Lung (tissue), 12 donors: ENCODE measurements around the gene ATXN2. TPM values are rescaled to one million over a fixed set of nuclear protein-coding genes. Genes with fewer than 3 reads are reported as not detected.

Experiments used
- ATAC-seq: fragments of 200-7000 bp; cut with Tn5 transposase; one replicate; pipeline ENCODE4 v1.9.1; 2020; ENCODE audit warnings: moderate number of reproducible peaks; ENCODE audit not compliant: insufficient read depth, low FRiP score
- DNase-seq, 3 donors: peaks; one replicate each; pipeline ENCODE4 v3.0.0-alpha.2; 2013 to 2017
- H3K27ac ChIP-seq, 2 donors: one replicate each; pipeline ENCODE4 v1.5.1; 2013; ENCODE audit warnings: mild to moderate bottlenecking in 2 of 2, moderate library complexity in 2 of 2, control low read depth in 1 of 2, inconsistent platforms in 1 of 2, low read depth in 1 of 2, low read length in 1 of 2
- H3K27me3 ChIP-seq, 3 donors: one replicate each; pipeline ENCODE4 v1.5.1; 2013; ENCODE audit warnings: low read length in 2 of 3; ENCODE audit not compliant: control insufficient read depth in 3 of 3, insufficient read depth in 3 of 3
- H3K36me3 ChIP-seq, 4 donors: one replicate each; pipeline ENCODE4 v1.5.1; 2013; ENCODE audit warnings: low read length in 4 of 4, mild to moderate bottlenecking in 1 of 4, moderate library complexity in 1 of 4; ENCODE audit not compliant: control insufficient read depth in 4 of 4, insufficient read depth in 4 of 4
- H3K4me1 ChIP-seq, 5 donors: one replicate each; pipeline ENCODE4 v1.5.1; 2013; ENCODE audit warnings: low read length in 5 of 5, mild to moderate bottlenecking in 2 of 5, moderate library complexity in 1 of 5; ENCODE audit not compliant: control insufficient read depth in 5 of 5, insufficient read depth in 5 of 5
- H3K4me3 ChIP-seq: one replicate; pipeline ENCODE4 v1.5.1; 2013; ENCODE audit warnings: mild to moderate bottlenecking, control low read depth, moderate library complexity
- H3K9ac ChIP-seq, 2 donors: one replicate each; pipeline ENCODE4 v1.5.1; 2013; ENCODE audit warnings: low read length in 2 of 2, control low read depth in 1 of 2; ENCODE audit not compliant: insufficient read depth in 1 of 2
- H3K9me3 ChIP-seq, 4 donors: one replicate each; pipeline ENCODE4 v1.5.1; 2013; ENCODE audit warnings: low read length in 3 of 4, mild to moderate bottlenecking in 1 of 4, moderate library complexity in 1 of 4; ENCODE audit not compliant: control insufficient read depth in 4 of 4, insufficient read depth in 3 of 4
- CTCF ChIP-seq: IDR thresholded peaks from 2 replicates; pipeline ENCODE4 v1.5.1; 2012; ENCODE audit warnings: mild to moderate bottlenecking; ENCODE audit errors: control extremely low read depth, extremely low read depth
- WGBS, 2 donors: extraction: QIAGEN DNeasy Blood & Tissue Kit; methylation state at CpG; one replicate each; pipeline ENCODE4 v1.1.7; 2013; 5-methylcytosine and 5-hydroxymethylcytosine counted together
- polyA plus RNA-seq, 2 donors: library from polyadenylated mRNA; stranded (reverse); fragments of 200-250 nt; gene quantifications; one replicate each; pipeline ENCODE4 v1.2.1, GENCODE V29; 2013
- total RNA-seq, 2 donors: library from RNA; depleted of rRNA in 1 of 2; stranded (reverse); fragments of >200 nt in 1 of 2; gene quantifications; one replicate each; pipeline ENCODE4 v1.2.1, GENCODE V29; 2014 to 2021
- donor health status: control.
- donor health status: control.
- donor health status: Bipolar disorder and iron deficiency.
- donor health status: healthy.
- donor health status: DM: yes; HTN: yes; CAD: no.

The ATXN2 gene
- total and polyA plus RNA-seq, 4 donors: 18.0 to 100 (median 43.5) TPM

- H3K9ac ChIP-seq: no peak overlapping the region
- no peaks in the 10 kb centered on the region for H3K9me3 ChIP-seq
- H3K4me3 ChIP-seq: no peak overlapping the region
- H3K27ac ChIP-seq: peak overlapping the region; percentile 71 to 90
- H3K36me3 ChIP-seq: no peaks in the 10 kb centered on the region
- no peak for TF ChIP-seq CTCF
- WGBS, 2 donors: 17 to 34% methylated on average over 15 of the region's 15 CpGs
- no peaks in the 10 kb centered on the region for H3K27me3 ChIP-seq
- ATAC-seq (no peak), DNase-seq (no peak)
- peaks cover 0 to 41% (median 25%) of the 10 kb centered on the region in 5 donors for H3K4me1 ChIP-seq
These were observed 189.7 kb downstream of the ATXN2 start for GRCh38 chr12:111409403-111409779.

DNA sequence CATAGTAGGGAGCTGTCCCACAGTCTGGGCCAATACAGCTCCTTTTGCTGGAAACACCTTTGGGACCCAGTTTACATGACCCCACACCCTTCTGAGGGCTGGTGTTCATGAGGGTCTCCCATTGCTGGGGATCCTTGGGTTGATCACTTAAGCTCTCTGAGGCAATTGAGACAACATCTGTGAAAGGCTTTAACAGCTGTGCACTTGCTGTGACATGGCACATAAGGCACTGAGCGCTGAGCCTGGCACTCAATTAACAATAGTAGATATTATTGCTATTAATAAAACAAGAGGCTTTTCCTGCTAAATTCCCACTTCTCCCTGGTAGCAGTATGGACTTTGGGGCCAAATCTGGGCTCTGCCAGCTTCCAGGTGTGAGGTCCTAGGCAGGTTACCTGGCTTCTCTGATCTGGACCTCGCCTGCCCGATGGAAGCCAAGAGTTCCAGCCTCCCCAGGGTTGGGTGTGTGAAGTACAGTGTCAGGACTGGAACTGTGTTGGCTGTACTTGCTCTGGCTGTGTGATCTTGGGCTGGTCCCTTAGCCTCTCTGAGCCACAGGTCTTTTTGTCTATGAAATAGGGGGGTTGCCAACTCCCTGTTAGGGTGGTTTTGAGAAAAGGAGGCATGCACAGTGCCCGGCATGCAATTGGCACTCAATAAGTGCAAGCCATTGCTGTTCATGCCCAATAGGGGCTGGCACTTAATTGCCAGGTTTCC is 190.3 kb downstream of the ATXN2 start:
- no peaks in the 10 kb centered on the region for H3K9me3 ChIP-seq
- no peak for ATAC-seq
- no peak overlapping the region for H3K9ac ChIP-seq
- peak overlapping the region; percentile 71 to 90 for H3K27ac ChIP-seq
- H3K27me3 ChIP-seq: no peaks in the 10 kb centered on the region
- H3K4me3 ChIP-seq: no peak overlapping the region
- TF ChIP-seq CTCF: no peak
- no peak for DNase-seq
- H3K4me1 ChIP-seq: peaks cover 0 to 41% (median 25%) of the 10 kb centered on the region in 5 donors
- no peaks in the 10 kb centered on the region for H3K36me3 ChIP-seq
- WGBS, 2 donors: 77 to 89% methylated on average over 4 of the region's 4 CpGs

- H3K4me1 ChIP-seq: peaks cover 0 to 44% (median 25%) of the 10 kb centered on the region in 5 donors
- no peak overlapping the region for H3K9ac ChIP-seq
- no peak for ATAC-seq
- peak overlapping the region; percentile 34 to 90 for H3K27ac ChIP-seq
- no peak for TF ChIP-seq CTCF
- H3K27me3 ChIP-seq: no peaks in the 10 kb centered on the region
- H3K4me3 ChIP-seq: peak overlapping the region; percentile 95
- no peak for DNase-seq
- WGBS, 2 donors: 65 to 70% methylated on average over 1 of the region's 1 CpG
- H3K9me3 ChIP-seq: no peaks in the 10 kb centered on the region
- no peaks in the 10 kb centered on the region for H3K36me3 ChIP-seq
These were observed 191.0 kb downstream of the ATXN2 start for GRCh38 chr12:111408116-111408440.
